Endothelial cell of umbilical vein (primary cell): ENCODE data around the gene ARNT2. TPM values are rescaled to one million over a fixed set of nuclear protein-coding genes. Genes with fewer than 3 reads are reported as not detected.

Experiments used
- BruUV-seq: library from RNA; stranded (reverse); fragments of 400-500 nt; replicated peaks from 2 replicates; lab custom pipeline; 2021; lab: Mats Ljungman, UMichigan
- CTCF ChIA-PET: fragments of 300-600, 350-600 bp; sonication (Branson Sonifier 250); formaldehyde crosslinking; loops from one replicate; lab custom pipeline; 2021; ENCODE audit warnings: antibody characterized with exemption, inconsistent platforms; lab: Charles Lee
- POLR2A ChIA-PET: fragments of 300-600, 350-600 bp; sonication (Branson Sonifier 250); formaldehyde crosslinking; loops from one replicate; lab custom pipeline; 2021; ENCODE audit warnings: antibody characterized with exemption, inconsistent platforms; lab: Charles Lee
- DNase-seq: peaks from one replicate; pipeline ENCODE4 v3.0.0-alpha.2; 2011; ENCODE audit warnings: low read depth, low spot score
- FAIRE-seq: peaks from 2 replicates; lab custom pipeline; 2011; peaks lifted over from hg19 to GRCh38; lab: Jason Lieb, UNC
- H2AFZ ChIP-seq: 2 replicates; pipeline ENCODE4 v1.6.0; 2012; ENCODE audit warnings: low read depth, low read length, control low read depth, inconsistent platforms
- H3K27ac ChIP-seq: 2 replicates; pipeline ENCODE4 v1.5.1; 2011; ENCODE audit warnings: low read depth, mild to moderate bottlenecking, control low read depth, low read length, moderate library complexity; ENCODE audit not compliant: insufficient read depth
- H3K27me3 ChIP-seq, 2 experiments: 2 replicates each; pipeline versions ENCODE4 v1.6.0 to v1.6.1; 2011; ENCODE audit warnings: low read length in 2 of 2, mixed read lengths in 1 of 2; ENCODE audit not compliant: control insufficient read depth in 2 of 2, insufficient read depth in 2 of 2
- H3K36me3 ChIP-seq, 2 experiments: 2 replicates in 1 of 2; 3 replicates in 1 of 2; pipeline ENCODE4 v1.5.1; 2011; ENCODE audit warnings: low read length in 2 of 2, mild to moderate bottlenecking in 1 of 2, moderate library complexity in 1 of 2; ENCODE audit not compliant: control insufficient read depth in 2 of 2, insufficient read depth in 2 of 2; ENCODE audit errors: extremely low read depth in 1 of 2
- H3K4me1 ChIP-seq: 3 replicates; pipeline ENCODE4 v1.5.1; 2011; ENCODE audit warnings: mild to moderate bottlenecking, low read length; ENCODE audit not compliant: control insufficient read depth, insufficient read depth; ENCODE audit errors: extremely low read depth
- H3K4me2 ChIP-seq: 2 replicates; pipeline ENCODE4 v1.6.1; 2011; ENCODE audit warnings: low read length, control low read depth, mixed read lengths; ENCODE audit not compliant: insufficient read depth
- H3K4me3 ChIP-seq, 3 experiments: fragments of 200-600 bp in 1 of 3; sonication (generic), shearing (Covaris generic) in 1 of 3; replicated peaks in 1 of 3; 2 replicates each; pipeline ENCODE4 v1.5.1; 2011 to 2016; ENCODE audit warnings: control low read depth in 3 of 3, low read length in 3 of 3, mild to moderate bottlenecking in 2 of 3, inconsistent platforms in 1 of 3, low read depth in 1 of 3, moderate library complexity in 1 of 3; ENCODE audit not compliant: insufficient read depth in 1 of 3
- H3K79me2 ChIP-seq: 2 replicates; pipeline ENCODE4 v1.6.0; 2012; ENCODE audit warnings: low read length, inconsistent platforms; ENCODE audit not compliant: control insufficient read depth, insufficient read depth
- H3K9ac ChIP-seq: replicated peaks from 2 replicates; pipeline ENCODE3; 2011; ENCODE audit warnings: low read length, control low read depth; ENCODE audit not compliant: insufficient read depth; ENCODE audit errors: extremely low read depth
- H3K9me1 ChIP-seq: replicated peaks from 3 replicates; pipeline ENCODE4 v1.6.0; 2011; ENCODE audit warnings: mild to moderate bottlenecking, low read length; ENCODE audit not compliant: control insufficient read depth, insufficient read depth; ENCODE audit errors: extremely low read depth
- H3K9me3 ChIP-seq: replicated peaks from 2 replicates; pipeline ENCODE4 v1.5.1; 2012; ENCODE audit warnings: low read length, inconsistent platforms; ENCODE audit not compliant: control insufficient read depth, insufficient read depth
- H4K20me1 ChIP-seq: replicated peaks from 2 replicates; pipeline ENCODE3; 2011; ENCODE audit warnings: mild to moderate bottlenecking, low read length; ENCODE audit not compliant: control insufficient read depth, insufficient read depth; ENCODE audit errors: extremely low read depth
- CTCF ChIP-seq, 2 donors: IDR thresholded peaks; 1 replicate in 1 of 2; 2 replicates in 1 of 2; pipeline ENCODE4 v1.5.1; 2011; ENCODE audit warnings: low read length in 2 of 2, mild to moderate bottlenecking in 2 of 2, moderate library complexity in 2 of 2, control low read depth in 1 of 2, inconsistent platforms in 1 of 2, low read depth in 1 of 2; ENCODE audit not compliant: insufficient read depth in 1 of 2; ENCODE audit errors: extremely low read depth in 1 of 2
- EZH2 ChIP-seq: IDR thresholded peaks from 2 replicates; pipeline ENCODE4 v1.6.1; 2012; ENCODE audit warnings: borderline replicate concordance, low read depth, mild to moderate bottlenecking, moderate library complexity, low read length, inconsistent platforms; ENCODE audit not compliant: severe bottlenecking
- FOS ChIP-seq: IDR thresholded peaks from 2 replicates; pipeline ENCODE4 v1.6.1; 2011; ENCODE audit warnings: mild to moderate bottlenecking, low read length, moderate library complexity, borderline replicate concordance; ENCODE audit not compliant: insufficient read depth
- GATA2 ChIP-seq: IDR thresholded peaks from 2 replicates; pipeline ENCODE4 v1.7.0; 2011; ENCODE audit warnings: low read depth, mild to moderate bottlenecking, moderate library complexity, mixed read lengths, low read length; ENCODE audit not compliant: insufficient read length, insufficient read depth
- JUN ChIP-seq: IDR thresholded peaks from 2 replicates; pipeline ENCODE4 v1.6.1; 2011; ENCODE audit warnings: borderline replicate concordance, low read depth; ENCODE audit not compliant: insufficient read length, insufficient read depth
- MAX ChIP-seq: IDR thresholded peaks from 2 replicates; pipeline ENCODE4 v1.6.1; 2011; ENCODE audit not compliant: insufficient read depth, insufficient read length
- MYC ChIP-seq: IDR thresholded peaks from one replicate; pipeline ENCODE4 v1.6.1; 2011; ENCODE audit warnings: mild to moderate bottlenecking, low read depth, low read length
- POLR2A ChIP-seq: IDR thresholded peaks from 2 replicates; pipeline ENCODE4 v1.6.1; 2012; ENCODE audit warnings: low read depth, mild to moderate bottlenecking, control low read depth, low read length
- POLR2AphosphoS5 ChIP-seq: IDR thresholded peaks from 2 replicates; pipeline ENCODE4 v1.6.1; 2012; ENCODE audit warnings: low read depth, mild to moderate bottlenecking, control low read depth, low read length, moderate library complexity; ENCODE audit not compliant: insufficient read depth
- dilution Hi-C: fragments of 300-500 bp; cut with MboI; formaldehyde crosslinking; loops from one replicate; pipeline ENCODE4 v1.15.0; 2019; ENCODE audit warnings: low sequenced_read_pairs; ENCODE audit not compliant: extremely low pct_ligation_motif_present
- intact Hi-C: fragments of 100-400 bp; cut with micrococcal nuclease; formaldehyde crosslinking; loops from one replicate; pipeline ENCODE4 v1.10.0; 2022
- polyA plus RNA-seq, 4 experiments: library from polyadenylated mRNA; depleted of rRNA in 3 of 4; stranded (reverse) in 3 of 4; unstranded in 1 of 4; fragments of >200 nt; gene quantifications; 2 replicates each; pipeline versions ENCODE4 v1.2.1 to v1.2.3, GENCODE V29; 2011 to 2012; ENCODE audit warnings: missing spikeins in 1 of 4
- total RNA-seq: library from RNA; stranded (reverse); gene quantifications from 2 replicates; pipeline ENCODE4 v1.2.3, GENCODE V29; 2021

Gene ARNT2
- total and polyA plus RNA-seq, 2 donors (not counting 3 experiments of a cell fraction or from before 2014, with no cell fraction given): 0.03 to 0.20 TPM

DNA sequence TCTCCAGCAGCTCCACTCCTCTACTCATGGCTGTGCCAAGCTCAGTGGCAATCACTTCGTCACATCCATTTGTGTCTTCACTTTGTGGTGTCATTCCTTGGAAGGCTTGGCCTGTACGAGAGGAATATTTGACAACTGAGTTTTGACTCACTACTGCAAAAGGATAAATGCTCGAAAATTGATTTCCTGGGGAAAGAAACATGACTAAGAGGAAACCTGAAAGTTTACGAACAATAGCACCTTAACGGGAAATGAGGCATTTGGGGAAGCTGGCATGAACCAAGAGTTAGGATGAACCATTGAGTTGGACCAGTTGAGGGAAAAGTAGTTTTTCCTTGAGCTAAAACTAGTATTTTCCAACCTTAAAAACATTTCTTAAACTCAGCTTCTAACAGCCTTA is 216.7 kb downstream of the ARNT2 start:
- POLR2A ChIA-PET: interaction anchor here (1.3 kb wide), 1 partner anchor 32 kb away, joined by 3 read pairs; no protein-coding TSS in a partner anchor

DNA sequence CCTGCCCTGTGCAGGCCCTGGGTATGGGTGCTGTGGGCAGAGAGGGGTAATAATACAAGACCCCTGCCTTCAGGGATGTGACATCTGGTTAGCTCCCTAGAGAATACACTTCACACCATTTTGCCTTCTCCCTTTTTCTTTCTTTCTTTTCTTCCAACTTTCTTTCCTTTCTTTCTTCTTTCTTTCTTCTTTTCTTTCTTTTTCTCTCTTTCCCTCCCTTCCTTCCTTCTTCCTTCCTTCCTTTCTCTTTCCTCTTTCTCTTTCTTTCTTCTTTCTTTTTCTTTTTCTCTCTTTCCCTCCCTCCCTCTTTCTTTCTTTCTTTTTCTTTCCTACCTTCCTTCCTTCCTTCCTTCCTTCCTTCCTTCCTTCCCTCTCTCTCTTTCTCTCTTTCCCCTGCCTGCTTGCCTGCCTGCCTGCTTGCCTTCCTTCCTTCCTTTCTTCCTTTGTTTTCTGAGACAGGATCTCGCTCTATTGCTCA is 222.5 kb downstream of the ARNT2 start:
- Histone ChIP-seq H3K9ac (no peak overlapping the region), H3K9me3 (no peaks in the 10 kb centered on the region), H4K20me1 (no peaks in the 10 kb centered on the region), H2AFZ (no peak overlapping the region), H3K36me3 (no peaks in the 10 kb centered on the region), H3K79me2 (no peaks in the 10 kb centered on the region), H3K9me1 (no peaks in the 10 kb centered on the region), H3K27ac (no peak overlapping the region), H3K4me2 (no peak overlapping the region), H3K4me3 (no peak overlapping the region), H3K4me1 (peaks cover 1% of the 10 kb centered on the region), H3K27me3 (peaks cover 0 to 3% of the 10 kb centered on the region in 2 experiments)
- DNase-seq (no peak), FAIRE-seq (no peak)
- intact Hi-C loops (no loop called here), dilution Hi-C loops (no loop called here)
- ChIA-PET POLR2A (no interaction called here), CTCF (interaction anchor here (1.8 kb wide), 1 partner anchor 34 kb away, joined by 6 read pairs; no protein-coding TSS in a partner anchor)
- no peak for TF ChIP-seq POLR2AphosphoS5
- TF ChIP-seq POLR2A: no peak
- no peak for TF ChIP-seq CTCF (IDR thresholded peaks at IDR 0.05; ENCODE audit: extremely low read depth in 1 of 2, insufficient read depth in 1 of 2, low read depth in 1 of 2, low read length in 2 of 2)
- no peak for TF ChIP-seq JUN
- no peak for TF ChIP-seq FOS
- TF ChIP-seq GATA2: no peak
- no peak for TF ChIP-seq MYC
- TF ChIP-seq EZH2: no peak
- no peak for TF ChIP-seq MAX
- BruUV-seq: no TSS peak

More for the DNA sequence above, 216.7 kb downstream of the ARNT2 start:
- dilution Hi-C loops (no loop called here), intact Hi-C loops (loop anchor here (1.0 to 5.0 kb wide), 5 partner anchors 12 to 71 kb away; no protein-coding TSS in a partner anchor)
- peak overlapping the region; percentile 37 for H3K4me2 ChIP-seq
- H3K9me3 ChIP-seq: no peaks in the 10 kb centered on the region
- FAIRE-seq: peak; percentile 95
- BruUV-seq: no TSS peak
- H2AFZ ChIP-seq: no peak overlapping the region
- no peaks in the 10 kb centered on the region for H4K20me1 ChIP-seq
- CTCF ChIA-PET: interaction anchor here (0.6 to 4.9 kb wide), 10 partner anchors 11 to 349 kb away, joined by 3 to 56 read pairs (median 4); partner anchors contain the start of gene CEMIP
- H3K4me1 ChIP-seq: peaks cover 19% of the 10 kb centered on the region
- peak; percentile 82 for DNase-seq
- no peak overlapping the region for H3K9ac ChIP-seq
- peak; percentile 74 for TF ChIP-seq POLR2AphosphoS5
- TF ChIP-seq EZH2: no peak
- TF ChIP-seq FOS: peak; percentile 94
- TF ChIP-seq GATA2: peak; percentile 63
- TF ChIP-seq MYC: no peak
- TF ChIP-seq MAX: no peak
- TF ChIP-seq JUN: peak; percentile 95
- H3K4me3 ChIP-seq: no peak overlapping the region
- H3K27ac ChIP-seq: peak overlapping the region; percentile 63
- H3K79me2 ChIP-seq: no peaks in the 10 kb centered on the region
- no peaks in the 10 kb centered on the region for H3K36me3 ChIP-seq
- H3K27me3 ChIP-seq: peaks cover 0 to 1% of the 10 kb centered on the region in 2 experiments
- no peaks in the 10 kb centered on the region for H3K9me1 ChIP-seq
